Endothelial cell (in vitro differentiated cells): Measurements from ENCODE around the gene TMPRSS6. TPM values are rescaled to one million over a fixed set of nuclear protein-coding genes. Genes with fewer than 3 reads are reported as not detected.

Source experiments
- DNase-seq: peaks from one replicate; pipeline ENCODE4 v3.0.0; 2021; ENCODE audit warnings: low spot score
- H3K27ac Mint-ChIP-seq: one replicate; pipeline ENCODE4 v1.8.0; 2021; ENCODE audit warnings: mixed read lengths, inconsistent platforms; ENCODE audit not compliant: unreplicated experiment
- H3K27me3 Mint-ChIP-seq: one replicate; pipeline ENCODE4 v1.8.0; 2021; ENCODE audit warnings: mild to moderate bottlenecking, moderate library complexity, mixed read lengths, inconsistent platforms; ENCODE audit not compliant: unreplicated experiment
- H3K36me3 Mint-ChIP-seq: one replicate; pipeline ENCODE4 v1.8.0; 2021; ENCODE audit warnings: mild to moderate bottlenecking, low read depth, mixed read lengths, inconsistent platforms; ENCODE audit not compliant: unreplicated experiment
- H3K4me1 Mint-ChIP-seq: one replicate; pipeline ENCODE4 v1.8.0; 2021; ENCODE audit warnings: mild to moderate bottlenecking, mixed read lengths, inconsistent platforms; ENCODE audit not compliant: unreplicated experiment
- H3K4me3 Mint-ChIP-seq: one replicate; pipeline ENCODE4 v1.8.0; 2021; ENCODE audit warnings: mild to moderate bottlenecking, mixed read lengths, inconsistent platforms; ENCODE audit not compliant: unreplicated experiment
- H3K9me3 Mint-ChIP-seq: one replicate; pipeline ENCODE4 v1.8.0; 2021; ENCODE audit warnings: mixed read lengths, inconsistent platforms; ENCODE audit not compliant: unreplicated experiment
- CTCF ChIP-seq: fragments of 200-600 bp; sonication (generic); IDR thresholded peaks from one replicate; pipeline ENCODE4 v1.5.0; 2021; ENCODE audit warnings: antibody characterized with exemption; ENCODE audit not compliant: unreplicated experiment
- total RNA-seq: library from RNA; stranded (reverse); fragmentation: NEBNext Ultra II Directional; extraction: Animal tissue kit (Norgen Biotek cat#: 25700); gene quantifications from one replicate; pipeline ENCODE4 v1.2.1, GENCODE V29; 2021; ENCODE audit not compliant: unreplicated experiment

The TMPRSS6 gene
- total RNA-seq, 1 donor from 2014 or later = not detected

- Mint-ChIP-seq H3K4me1 (no peaks in the 10 kb centered on the region), H3K27ac (no peak overlapping the region), H3K36me3 (no peaks in the 10 kb centered on the region), H3K4me3 (no peak overlapping the region), H3K27me3 (peaks cover 21% of the 10 kb centered on the region), H3K9me3 (no peaks in the 10 kb centered on the region)
- no peak for TF ChIP-seq CTCF
- no peak for DNase-seq
Observed at GRCh38 chr22:37140686-37141323, 31.3 kb upstream of the TMPRSS6 start.

GRCh38 chr22:37139762-37140161, 30.2 kb upstream of the TMPRSS6 start:
- H3K36me3 Mint-ChIP-seq = no peaks in the 10 kb centered on the region
- H3K4me1 Mint-ChIP-seq = no peaks in the 10 kb centered on the region
- no peak overlapping the region for H3K27ac Mint-ChIP-seq
- no peak overlapping the region for H3K4me3 Mint-ChIP-seq
- no peak for DNase-seq
- H3K27me3 Mint-ChIP-seq = peaks cover 13% of the 10 kb centered on the region
- H3K9me3 Mint-ChIP-seq = no peaks in the 10 kb centered on the region
- no peak for TF ChIP-seq CTCF

GRCh38 chr22:37138849-37139561, 29.5 kb upstream of the TMPRSS6 start:
- peaks cover 13% of the 10 kb centered on the region for H3K27me3 Mint-ChIP-seq
- TF ChIP-seq CTCF = no peak
- no peak overlapping the region for H3K4me3 Mint-ChIP-seq
- no peaks in the 10 kb centered on the region for H3K36me3 Mint-ChIP-seq
- DNase-seq = no peak
- H3K4me1 Mint-ChIP-seq = no peaks in the 10 kb centered on the region
- H3K27ac Mint-ChIP-seq = no peak overlapping the region
- no peaks in the 10 kb centered on the region for H3K9me3 Mint-ChIP-seq

- DNase-seq = no peak
- Mint-ChIP-seq H3K9me3 (no peaks in the 10 kb centered on the region), H3K27ac (no peak overlapping the region), H3K27me3 (peaks cover 14% of the 10 kb centered on the region), H3K4me1 (no peaks in the 10 kb centered on the region), H3K36me3 (no peaks in the 10 kb centered on the region), H3K4me3 (no peak overlapping the region)
- no peak for TF ChIP-seq CTCF
Observed at GRCh38 chr22:37137903-37138665, 28.6 kb upstream of the TMPRSS6 start.
